ENCODE data around the gene LRRC3B.
"Not testable (repeated sequence)": the region's sequence is repeated elsewhere in the genome, so short reads cannot be mapped to it uniquely, and the experiment has no call there.

The LRRC3B gene

GRCh38 chr3:26596335-26596734 lies 26.2 kb upstream of the LRRC3B start:
- H3K4me3 ChIP-seq (ENCODE audit: low read depth, low read length), result no peak overlapping the region
- TF ChIP-seq ZBTB6 (tag by site-specific recombination; IDR thresholded peaks at IDR 0.05) (no peak), BCL11A (tag by site-specific recombination; IDR thresholded peaks at IDR 0.05; ENCODE audit: low read depth) (no peak), GLI4 (tag by site-specific recombination; IDR thresholded peaks at IDR 0.05) (no peak), ZNF792 (tag by site-specific recombination; IDR thresholded peaks at IDR 0.05) (no peak), HOXD13 (CRISPR knock-in tag; IDR thresholded peaks at IDR 0.05; ENCODE audit: borderline replicate concordance) (no peak), ZNF704 (tag by site-specific recombination; IDR thresholded peaks at IDR 0.05) (no peak)
- TF ChIP-seq, protein P1, sequence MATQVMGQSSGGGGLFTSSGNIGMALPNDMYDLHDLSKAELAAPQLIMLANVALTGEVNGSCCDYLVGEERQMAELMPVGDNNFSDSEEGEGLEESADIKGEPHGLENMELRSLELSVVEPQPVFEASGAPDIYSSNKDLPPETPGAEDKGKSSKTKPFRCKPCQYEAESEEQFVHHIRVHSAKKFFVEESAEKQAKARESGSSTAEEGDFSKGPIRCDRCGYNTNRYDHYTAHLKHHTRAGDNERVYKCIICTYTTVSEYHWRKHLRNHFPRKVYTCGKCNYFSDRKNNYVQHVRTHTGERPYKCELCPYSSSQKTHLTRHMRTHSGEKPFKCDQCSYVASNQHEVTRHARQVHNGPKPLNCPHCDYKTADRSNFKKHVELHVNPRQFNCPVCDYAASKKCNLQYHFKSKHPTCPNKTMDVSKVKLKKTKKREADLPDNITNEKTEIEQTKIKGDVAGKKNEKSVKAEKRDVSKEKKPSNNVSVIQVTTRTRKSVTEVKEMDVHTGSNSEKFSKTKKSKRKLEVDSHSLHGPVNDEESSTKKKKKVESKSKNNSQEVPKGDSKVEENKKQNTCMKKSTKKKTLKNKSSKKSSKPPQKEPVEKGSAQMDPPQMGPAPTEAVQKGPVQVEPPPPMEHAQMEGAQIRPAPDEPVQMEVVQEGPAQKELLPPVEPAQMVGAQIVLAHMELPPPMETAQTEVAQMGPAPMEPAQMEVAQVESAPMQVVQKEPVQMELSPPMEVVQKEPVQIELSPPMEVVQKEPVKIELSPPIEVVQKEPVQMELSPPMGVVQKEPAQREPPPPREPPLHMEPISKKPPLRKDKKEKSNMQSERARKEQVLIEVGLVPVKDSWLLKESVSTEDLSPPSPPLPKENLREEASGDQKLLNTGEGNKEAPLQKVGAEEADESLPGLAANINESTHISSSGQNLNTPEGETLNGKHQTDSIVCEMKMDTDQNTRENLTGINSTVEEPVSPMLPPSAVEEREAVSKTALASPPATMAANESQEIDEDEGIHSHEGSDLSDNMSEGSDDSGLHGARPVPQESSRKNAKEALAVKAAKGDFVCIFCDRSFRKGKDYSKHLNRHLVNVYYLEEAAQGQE (tag by site-specific recombination; IDR thresholded peaks at IDR 0.05), result no peak
- TF ChIP-seq, protein P2, sequence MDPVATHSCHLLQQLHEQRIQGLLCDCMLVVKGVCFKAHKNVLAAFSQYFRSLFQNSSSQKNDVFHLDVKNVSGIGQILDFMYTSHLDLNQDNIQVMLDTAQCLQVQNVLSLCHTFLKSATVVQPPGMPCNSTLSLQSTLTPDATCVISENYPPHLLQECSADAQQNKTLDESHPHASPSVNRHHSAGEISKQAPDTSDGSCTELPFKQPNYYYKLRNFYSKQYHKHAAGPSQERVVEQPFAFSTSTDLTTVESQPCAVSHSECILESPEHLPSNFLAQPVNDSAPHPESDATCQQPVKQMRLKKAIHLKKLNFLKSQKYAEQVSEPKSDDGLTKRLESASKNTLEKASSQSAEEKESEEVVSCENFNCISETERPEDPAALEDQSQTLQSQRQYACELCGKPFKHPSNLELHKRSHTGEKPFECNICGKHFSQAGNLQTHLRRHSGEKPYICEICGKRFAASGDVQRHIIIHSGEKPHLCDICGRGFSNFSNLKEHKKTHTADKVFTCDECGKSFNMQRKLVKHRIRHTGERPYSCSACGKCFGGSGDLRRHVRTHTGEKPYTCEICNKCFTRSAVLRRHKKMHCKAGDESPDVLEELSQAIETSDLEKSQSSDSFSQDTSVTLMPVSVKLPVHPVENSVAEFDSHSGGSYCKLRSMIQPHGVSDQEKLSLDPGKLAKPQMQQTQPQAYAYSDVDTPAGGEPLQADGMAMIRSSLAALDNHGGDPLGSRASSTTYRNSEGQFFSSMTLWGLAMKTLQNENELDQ (tag by site-specific recombination; IDR thresholded peaks at IDR 0.05; ENCODE audit: low read depth), result no peak
- H3K4me1 ChIP-seq (ENCODE audit: control insufficient read depth, insufficient read depth, low read length), result no peaks in the 10 kb centered on the region
- no peaks in the 10 kb centered on the region for H3K36me3 ChIP-seq (ENCODE audit: control insufficient read depth in 2 of 2, insufficient read depth in 1 of 2, low read length in 2 of 2)
- H3K9me3 ChIP-seq (ENCODE audit: control insufficient read depth, insufficient read depth, low read depth, low read length), result no peaks in the 10 kb centered on the region
- POLR2A ChIA-PET, result no interaction called here
- CTCF ChIA-PET, result no interaction called here
- no peak overlapping the region for H3K27ac ChIP-seq (ENCODE audit: extremely low read depth, low read depth, low read length)

- H3K9me3 ChIP-seq (ENCODE audit: control insufficient read depth, insufficient read depth, low read depth, low read length); CTCF ChIA-PET; H3K4me3 ChIP-seq (ENCODE audit: low read depth, low read length); H3K4me1 ChIP-seq (ENCODE audit: control insufficient read depth, insufficient read depth, low read length); H3K27ac ChIP-seq (ENCODE audit: extremely low read depth, low read depth, low read length); H3K36me3 ChIP-seq (ENCODE audit: control insufficient read depth in 2 of 2, insufficient read depth in 1 of 2, low read length in 2 of 2); POLR2A ChIA-PET: not testable (repeated sequence)
Measured at GRCh38 chr3:26603311-26603710, 19.3 kb upstream of the LRRC3B start.

DNA sequence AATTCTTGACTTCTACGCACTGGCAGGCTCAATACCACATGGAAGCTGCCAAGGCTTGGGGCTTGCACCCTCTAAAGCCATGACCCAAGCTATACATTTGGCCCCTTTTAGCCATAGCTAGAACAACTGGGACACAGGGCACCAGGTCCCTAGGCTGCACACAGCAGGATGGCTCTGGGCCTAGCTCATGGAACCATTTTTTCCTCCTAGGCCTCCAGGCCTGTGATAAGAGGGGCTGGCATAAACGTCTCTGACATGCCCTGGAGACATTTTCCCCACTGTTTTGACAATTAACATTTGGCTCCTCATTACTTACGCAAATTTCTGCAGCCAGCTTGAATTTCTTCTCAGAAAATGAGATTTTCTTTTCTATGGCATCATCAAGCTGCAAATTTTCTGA lies 18.8 kb upstream of the LRRC3B start:
- H3K36me3 ChIP-seq (ENCODE audit: control insufficient read depth in 2 of 2, insufficient read depth in 1 of 2, low read length in 2 of 2); H3K4me1 ChIP-seq (ENCODE audit: control insufficient read depth, insufficient read depth, low read length); H3K27ac ChIP-seq (ENCODE audit: extremely low read depth, low read depth, low read length); H3K9me3 ChIP-seq (ENCODE audit: control insufficient read depth, insufficient read depth, low read depth, low read length); H3K4me3 ChIP-seq (ENCODE audit: low read depth, low read length); CTCF ChIA-PET; POLR2A ChIA-PET: not testable (repeated sequence)
- peak; percentile 84 for TF ChIP-seq ZNF585B (tag by site-specific recombination; IDR thresholded peaks at IDR 0.05)

GRCh38 chr3:26614006-26614685 lies 8.4 kb upstream of the LRRC3B start:
- ChIA-PET POLR2A (no interaction called here), CTCF (no interaction called here)
- no peaks in the 10 kb centered on the region for H3K4me1 ChIP-seq (ENCODE audit: control insufficient read depth, insufficient read depth, low read length)
- H3K36me3 ChIP-seq (ENCODE audit: control insufficient read depth in 2 of 2, insufficient read depth in 1 of 2, low read length in 2 of 2), result no peaks in the 10 kb centered on the region
- no peak overlapping the region for H3K4me3 ChIP-seq (ENCODE audit: low read depth, low read length)
- no peak overlapping the region for H3K27ac ChIP-seq (ENCODE audit: extremely low read depth, low read depth, low read length)
- no peaks in the 10 kb centered on the region for H3K9me3 ChIP-seq (ENCODE audit: control insufficient read depth, insufficient read depth, low read depth, low read length)
- TF ChIP-seq, protein P3, sequence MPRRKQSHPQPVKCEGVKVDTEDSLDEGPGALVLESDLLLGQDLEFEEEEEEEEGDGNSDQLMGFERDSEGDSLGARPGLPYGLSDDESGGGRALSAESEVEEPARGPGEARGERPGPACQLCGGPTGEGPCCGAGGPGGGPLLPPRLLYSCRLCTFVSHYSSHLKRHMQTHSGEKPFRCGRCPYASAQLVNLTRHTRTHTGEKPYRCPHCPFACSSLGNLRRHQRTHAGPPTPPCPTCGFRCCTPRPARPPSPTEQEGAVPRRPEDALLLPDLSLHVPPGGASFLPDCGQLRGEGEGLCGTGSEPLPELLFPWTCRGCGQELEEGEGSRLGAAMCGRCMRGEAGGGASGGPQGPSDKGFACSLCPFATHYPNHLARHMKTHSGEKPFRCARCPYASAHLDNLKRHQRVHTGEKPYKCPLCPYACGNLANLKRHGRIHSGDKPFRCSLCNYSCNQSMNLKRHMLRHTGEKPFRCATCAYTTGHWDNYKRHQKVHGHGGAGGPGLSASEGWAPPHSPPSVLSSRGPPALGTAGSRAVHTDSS (tag by site-specific recombination; IDR thresholded peaks at IDR 0.05), result no peak
- TF ChIP-seq ZNF610 (tag by site-specific recombination; IDR thresholded peaks at IDR 0.05; ENCODE audit: borderline replicate concordance) (no peak), ZNF791 (tag by site-specific recombination; IDR thresholded peaks at IDR 0.05) (no peak), ZSCAN5A (tag by site-specific recombination; IDR thresholded peaks at IDR 0.05) (no peak), ZFP37 (tag by site-specific recombination; IDR thresholded peaks at IDR 0.05) (no peak)

Data from HEK293 (cell line).